ENCODE data around the gene DAZAP1.

The DAZAP1 gene

GRCh38 chr19:1424192-1424955 lies 17.0 kb downstream of the DAZAP1 start:
- Histone ChIP-seq H3K4me3 (ENCODE audit: low read depth in 1 of 5, low read length in 5 of 5) (no peak overlapping the region), H3K9ac (ENCODE audit: low read length in 5 of 5) (no peak overlapping the region), H3K27ac (ENCODE audit: low read depth, low read length) (no peak overlapping the region), H3K9me3 (ENCODE audit: control insufficient read depth in 5 of 5, low read length in 5 of 5) (no peaks in the 10 kb centered on the region), H3K27me3 (ENCODE audit: control insufficient read depth in 5 of 5, insufficient read depth in 4 of 5, low read length in 5 of 5) (no peaks in the 10 kb centered on the region), H3K36me3 (ENCODE audit: control insufficient read depth in 5 of 5, insufficient read depth in 5 of 5, low read length in 5 of 5) (peaks cover 0 to 94% (median 92%) of the 10 kb centered on the region in 5 donors), H3K4me1 (ENCODE audit: control insufficient read depth in 5 of 5, insufficient read depth in 5 of 5, low read length in 5 of 5) (no peaks in the 10 kb centered on the region)

- no peaks in the 10 kb centered on the region for H3K9me3 ChIP-seq (ENCODE audit: control insufficient read depth in 5 of 5, low read length in 5 of 5)
- no peaks in the 10 kb centered on the region for H3K4me1 ChIP-seq (ENCODE audit: control insufficient read depth in 5 of 5, insufficient read depth in 5 of 5, low read length in 5 of 5)
- H3K9ac ChIP-seq (ENCODE audit: low read length in 5 of 5): no peak overlapping the region
- H3K36me3 ChIP-seq (ENCODE audit: control insufficient read depth in 5 of 5, insufficient read depth in 5 of 5, low read length in 5 of 5): peaks cover 0 to 96% (median 93%) of the 10 kb centered on the region in 5 donors
- no peak overlapping the region for H3K27ac ChIP-seq (ENCODE audit: low read depth, low read length)
- H3K27me3 ChIP-seq (ENCODE audit: control insufficient read depth in 5 of 5, insufficient read depth in 4 of 5, low read length in 5 of 5): no peaks in the 10 kb centered on the region
- no peak overlapping the region for H3K4me3 ChIP-seq (ENCODE audit: low read depth in 1 of 5, low read length in 5 of 5)
These were observed 17.9 kb downstream of the DAZAP1 start for GRCh38 chr19:1425102-1425837.

- no peak overlapping the region for H3K9ac ChIP-seq (ENCODE audit: low read length in 5 of 5)
- H3K4me3 ChIP-seq (ENCODE audit: low read depth in 1 of 5, low read length in 5 of 5): no peak overlapping the region
- peaks cover 0 to 93% (median 90%) of the 10 kb centered on the region in 5 donors for H3K36me3 ChIP-seq (ENCODE audit: control insufficient read depth in 5 of 5, insufficient read depth in 5 of 5, low read length in 5 of 5)
- H3K27ac ChIP-seq (ENCODE audit: low read depth, low read length): no peak overlapping the region
- no peaks in the 10 kb centered on the region for H3K9me3 ChIP-seq (ENCODE audit: control insufficient read depth in 5 of 5, low read length in 5 of 5)
- H3K27me3 ChIP-seq (ENCODE audit: control insufficient read depth in 5 of 5, insufficient read depth in 4 of 5, low read length in 5 of 5): no peaks in the 10 kb centered on the region
- no peaks in the 10 kb centered on the region for H3K4me1 ChIP-seq (ENCODE audit: control insufficient read depth in 5 of 5, insufficient read depth in 5 of 5, low read length in 5 of 5)
These were observed 18.5 kb downstream of the DAZAP1 start for GRCh38 chr19:1425902-1426301.

GRCh38 chr19:1426736-1427135 lies 19.4 kb downstream of the DAZAP1 start:
- H3K4me3 ChIP-seq (ENCODE audit: low read depth in 1 of 5, low read length in 5 of 5): no peak overlapping the region
- no peaks in the 10 kb centered on the region for H3K27me3 ChIP-seq (ENCODE audit: control insufficient read depth in 5 of 5, insufficient read depth in 4 of 5, low read length in 5 of 5)
- no peaks in the 10 kb centered on the region for H3K4me1 ChIP-seq (ENCODE audit: control insufficient read depth in 5 of 5, insufficient read depth in 5 of 5, low read length in 5 of 5)
- no peak overlapping the region for H3K27ac ChIP-seq (ENCODE audit: low read depth, low read length)
- no peak overlapping the region for H3K9ac ChIP-seq (ENCODE audit: low read length in 5 of 5)
- H3K36me3 ChIP-seq (ENCODE audit: control insufficient read depth in 5 of 5, insufficient read depth in 5 of 5, low read length in 5 of 5): peaks cover 0 to 90% (median 84%) of the 10 kb centered on the region in 5 donors
- no peaks in the 10 kb centered on the region for H3K9me3 ChIP-seq (ENCODE audit: control insufficient read depth in 5 of 5, low read length in 5 of 5)

GRCh38 chr19:1427221-1427920 lies 20.0 kb downstream of the DAZAP1 start:
- Histone ChIP-seq H3K9me3 (ENCODE audit: control insufficient read depth in 5 of 5, low read length in 5 of 5) (no peaks in the 10 kb centered on the region), H3K9ac (ENCODE audit: low read length in 5 of 5) (no peak overlapping the region), H3K27me3 (ENCODE audit: control insufficient read depth in 5 of 5, insufficient read depth in 4 of 5, low read length in 5 of 5) (no peaks in the 10 kb centered on the region), H3K4me1 (ENCODE audit: control insufficient read depth in 5 of 5, insufficient read depth in 5 of 5, low read length in 5 of 5) (no peaks in the 10 kb centered on the region), H3K36me3 (ENCODE audit: control insufficient read depth in 5 of 5, insufficient read depth in 5 of 5, low read length in 5 of 5) (peaks cover 0 to 90% (median 84%) of the 10 kb centered on the region in 5 donors), H3K4me3 (ENCODE audit: low read depth in 1 of 5, low read length in 5 of 5) (no peak overlapping the region), H3K27ac (ENCODE audit: low read depth, low read length) (no peak overlapping the region)

GRCh38 chr19:1428738-1429391 lies 21.5 kb downstream of the DAZAP1 start:
- H3K9me3 ChIP-seq (ENCODE audit: control insufficient read depth in 5 of 5, low read length in 5 of 5): no peaks in the 10 kb centered on the region
- H3K4me1 ChIP-seq (ENCODE audit: control insufficient read depth in 5 of 5, insufficient read depth in 5 of 5, low read length in 5 of 5): no peaks in the 10 kb centered on the region
- no peak overlapping the region for H3K27ac ChIP-seq (ENCODE audit: low read depth, low read length)
- no peaks in the 10 kb centered on the region for H3K27me3 ChIP-seq (ENCODE audit: control insufficient read depth in 5 of 5, insufficient read depth in 4 of 5, low read length in 5 of 5)
- H3K9ac ChIP-seq (ENCODE audit: low read length in 5 of 5): no peak overlapping the region
- no peak overlapping the region for H3K4me3 ChIP-seq (ENCODE audit: low read depth in 1 of 5, low read length in 5 of 5)
- H3K36me3 ChIP-seq (ENCODE audit: control insufficient read depth in 5 of 5, insufficient read depth in 5 of 5, low read length in 5 of 5): peaks cover 0 to 90% (median 84%) of the 10 kb centered on the region in 5 donors

GRCh38 chr19:1429750-1430149 lies 22.4 kb downstream of the DAZAP1 start:
- Histone ChIP-seq H3K9me3 (ENCODE audit: control insufficient read depth in 5 of 5, low read length in 5 of 5) (no peaks in the 10 kb centered on the region), H3K9ac (ENCODE audit: low read length in 5 of 5) (no peak overlapping the region), H3K36me3 (ENCODE audit: control insufficient read depth in 5 of 5, insufficient read depth in 5 of 5, low read length in 5 of 5) (peaks cover 0 to 91% (median 85%) of the 10 kb centered on the region in 5 donors), H3K4me1 (ENCODE audit: control insufficient read depth in 5 of 5, insufficient read depth in 5 of 5, low read length in 5 of 5) (no peaks in the 10 kb centered on the region), H3K4me3 (ENCODE audit: low read depth in 1 of 5, low read length in 5 of 5) (no peak overlapping the region), H3K27me3 (ENCODE audit: control insufficient read depth in 5 of 5, insufficient read depth in 4 of 5, low read length in 5 of 5) (no peaks in the 10 kb centered on the region), H3K27ac (ENCODE audit: low read depth, low read length) (no peak overlapping the region)

- Histone ChIP-seq H3K9ac (ENCODE audit: low read length in 5 of 5) (no peak overlapping the region), H3K36me3 (ENCODE audit: control insufficient read depth in 5 of 5, insufficient read depth in 5 of 5, low read length in 5 of 5) (peaks cover 0 to 90% (median 80%) of the 10 kb centered on the region in 5 donors), H3K27ac (ENCODE audit: low read depth, low read length) (no peak overlapping the region), H3K27me3 (ENCODE audit: control insufficient read depth in 5 of 5, insufficient read depth in 4 of 5, low read length in 5 of 5) (no peaks in the 10 kb centered on the region), H3K9me3 (ENCODE audit: control insufficient read depth in 5 of 5, low read length in 5 of 5) (no peaks in the 10 kb centered on the region), H3K4me1 (ENCODE audit: control insufficient read depth in 5 of 5, insufficient read depth in 5 of 5, low read length in 5 of 5) (no peaks in the 10 kb centered on the region), H3K4me3 (ENCODE audit: low read depth in 1 of 5, low read length in 5 of 5) (no peak overlapping the region)
These were observed 22.9 kb downstream of the DAZAP1 start for GRCh38 chr19:1430246-1430645.

GRCh38 chr19:1431759-1432506 lies 24.5 kb downstream of the DAZAP1 start:
- no peaks in the 10 kb centered on the region for H3K27me3 ChIP-seq (ENCODE audit: control insufficient read depth in 5 of 5, insufficient read depth in 4 of 5, low read length in 5 of 5)
- peaks cover 0 to 78% (median 69%) of the 10 kb centered on the region in 5 donors for H3K36me3 ChIP-seq (ENCODE audit: control insufficient read depth in 5 of 5, insufficient read depth in 5 of 5, low read length in 5 of 5)
- H3K27ac ChIP-seq (ENCODE audit: low read depth, low read length): no peak overlapping the region
- H3K4me1 ChIP-seq (ENCODE audit: control insufficient read depth in 5 of 5, insufficient read depth in 5 of 5, low read length in 5 of 5): no peaks in the 10 kb centered on the region
- H3K9ac ChIP-seq (ENCODE audit: low read length in 5 of 5): peak overlapping the region in 1 of 5 donors; percentile 21
- H3K9me3 ChIP-seq (ENCODE audit: control insufficient read depth in 5 of 5, low read length in 5 of 5): no peaks in the 10 kb centered on the region
- no peak overlapping the region for H3K4me3 ChIP-seq (ENCODE audit: low read depth in 1 of 5, low read length in 5 of 5)

Measured in subcutaneous abdominal adipose tissue (tissue), 5 donors.